OCI-LY1 (cell line): ENCODE data around the gene MAMDC2.
"Not testable (repeated sequence)": the region's sequence is repeated elsewhere in the genome, so short reads cannot be mapped to it uniquely, and the experiment has no call there.

ENCODE experiments used
- H2AFZ ChIP-seq: fragments of 200-600 bp; sonication (generic), shearing (Covaris generic); 2 replicates; pipeline ENCODE4 v1.6.0; 2014; ENCODE audit warnings: antibody characterized with exemption, mild to moderate bottlenecking, low read length
- H3F3A ChIP-seq: fragments of 200-600 bp; sonication (generic), shearing (Covaris generic); 2 replicates; pipeline ENCODE4 v1.6.0; 2014; ENCODE audit warnings: mild to moderate bottlenecking, antibody characterized with exemption, low read length, moderate library complexity; ENCODE audit not compliant: insufficient read depth
- H3K27ac ChIP-seq: fragments of 200-600 bp; sonication (generic); 2 replicates; pipeline ENCODE4 v1.5.1; 2014; ENCODE audit warnings: low read length, mixed run types, mild to moderate bottlenecking, low read depth; ENCODE audit not compliant: poor library complexity, severe bottlenecking
- H3K27me3 ChIP-seq: fragments of 200-600 bp; sonication (generic); 2 replicates; pipeline ENCODE4 v1.6.0; 2014; ENCODE audit warnings: antibody characterized with exemption, mild to moderate bottlenecking, low read length, moderate library complexity; ENCODE audit not compliant: insufficient read depth
- H3K36me3 ChIP-seq: fragments of 200-600 bp; sonication (generic); 2 replicates; pipeline ENCODE4 v1.6.1; 2014; ENCODE audit warnings: mild to moderate bottlenecking, antibody characterized with exemption, low read length, moderate library complexity, mixed read lengths; ENCODE audit not compliant: insufficient read depth
- H3K4me1 ChIP-seq: fragments of 200-600 bp; sonication (generic); 2 replicates; pipeline ENCODE4 v1.5.1; 2014; ENCODE audit warnings: mild to moderate bottlenecking, low read length, moderate library complexity; ENCODE audit not compliant: insufficient read depth, severe bottlenecking
- H3K4me2 ChIP-seq: fragments of 200-600 bp; sonication (generic), shearing (Covaris generic); 2 replicates; pipeline ENCODE4 v1.6.1; 2014; ENCODE audit warnings: low read length
- H3K4me3 ChIP-seq: fragments of 200-600 bp; sonication (generic); 2 replicates; pipeline ENCODE4 v1.5.1; 2014; ENCODE audit warnings: low read length, low read depth, mild to moderate bottlenecking, mixed read lengths; ENCODE audit not compliant: poor library complexity, severe bottlenecking
- H3K79me2 ChIP-seq: fragments of 200-600 bp; shearing (Covaris generic); 2 replicates; pipeline ENCODE4 v1.6.1; 2016; ENCODE audit warnings: mixed run types, low read length, mixed read lengths; ENCODE audit not compliant: insufficient read depth
- H3K9ac ChIP-seq: fragments of 200-600 bp; sonication (generic), shearing (Covaris generic); 2 replicates; pipeline ENCODE4 v1.6.1; 2014; ENCODE audit warnings: mild to moderate bottlenecking, low read length, mixed read lengths
- H3K9me2 ChIP-seq: fragments of 200-600 bp; sonication (generic), shearing (Covaris generic); 2 replicates; pipeline ENCODE4 v1.6.1; 2014; ENCODE audit warnings: low read depth, mild to moderate bottlenecking, low read length, mixed read lengths
- H3K9me3 ChIP-seq: fragments of 200-600 bp; shearing (Covaris generic); 2 replicates; pipeline ENCODE4 v1.6.1; 2014; ENCODE audit warnings: low read length, mixed read lengths
- H4K20me1 ChIP-seq: fragments of 200-600 bp; sonication (generic), shearing (Covaris generic); 2 replicates; pipeline ENCODE4 v1.6.0; 2016; ENCODE audit warnings: mild to moderate bottlenecking, low read length; ENCODE audit not compliant: insufficient read depth
- CTCF ChIP-seq: fragments of 200-600 bp; sonication (generic), shearing (Covaris generic); IDR thresholded peaks from 2 replicates; pipeline ENCODE4 v1.5.1; 2017; ENCODE audit warnings: mild to moderate bottlenecking, antibody characterized with exemption, low read length, moderate library complexity, mixed read lengths
- EZH2 ChIP-seq: fragments of 200-600 bp; sonication (generic), shearing (Covaris generic); IDR thresholded peaks from 2 replicates; pipeline ENCODE4 v1.8.0; 2017; ENCODE audit warnings: borderline replicate concordance, mixed run types, mild to moderate bottlenecking, antibody characterized with exemption, low read length, moderate library complexity, mixed read lengths

MAMDC2 gene

GRCh38 chr9:70036641-70037040 lies 7.0 kb upstream of the MAMDC2 start:
- Histone ChIP-seq H2AFZ (no peak overlapping the region), H3K27ac (no peak overlapping the region), H3K36me3 (no peaks in the 10 kb centered on the region), H3K9ac (no peak overlapping the region), H3K9me3 (no peaks in the 10 kb centered on the region), H3K9me2 (no peaks in the 10 kb centered on the region), H3K4me3 (no peak overlapping the region), H3K27me3 (no peaks in the 10 kb centered on the region), H4K20me1 (no peaks in the 10 kb centered on the region), H3F3A (no peaks in the 10 kb centered on the region), H3K4me1 (no peaks in the 10 kb centered on the region), H3K79me2 (no peaks in the 10 kb centered on the region), H3K4me2 (no peak overlapping the region)
- TF ChIP-seq EZH2 (no peak), CTCF (no peak)

DNA sequence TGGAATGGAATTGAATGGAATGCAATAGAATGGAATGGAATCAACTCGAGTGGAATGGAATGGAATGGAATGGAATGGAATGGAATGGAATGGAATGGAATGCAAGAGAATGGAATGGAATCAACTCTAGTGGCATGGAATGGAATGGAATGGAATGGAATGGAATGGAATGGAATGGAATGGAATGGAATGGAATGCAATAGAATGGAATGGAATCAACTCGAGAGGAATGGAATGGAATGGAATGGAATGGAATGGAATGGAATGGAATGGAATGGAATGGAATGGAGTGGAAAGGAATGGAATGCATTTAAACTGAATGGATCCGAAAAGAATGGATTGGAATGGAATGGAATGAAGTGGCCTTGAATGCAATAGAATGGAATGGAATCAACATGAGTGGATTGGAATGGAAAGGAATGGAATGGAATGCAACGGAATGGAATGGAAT lies 5.5 kb upstream of the MAMDC2 start:
- H3K4me3 ChIP-seq, H3K27me3 ChIP-seq, H4K20me1 ChIP-seq, H3K9ac ChIP-seq, H2AFZ ChIP-seq, H3K9me2 ChIP-seq, H3K36me3 ChIP-seq, H3K4me1 ChIP-seq, H3K79me2 ChIP-seq, H3F3A ChIP-seq, H3K9me3 ChIP-seq, H3K4me2 ChIP-seq, H3K27ac ChIP-seq: not testable (repeated sequence)

DNA sequence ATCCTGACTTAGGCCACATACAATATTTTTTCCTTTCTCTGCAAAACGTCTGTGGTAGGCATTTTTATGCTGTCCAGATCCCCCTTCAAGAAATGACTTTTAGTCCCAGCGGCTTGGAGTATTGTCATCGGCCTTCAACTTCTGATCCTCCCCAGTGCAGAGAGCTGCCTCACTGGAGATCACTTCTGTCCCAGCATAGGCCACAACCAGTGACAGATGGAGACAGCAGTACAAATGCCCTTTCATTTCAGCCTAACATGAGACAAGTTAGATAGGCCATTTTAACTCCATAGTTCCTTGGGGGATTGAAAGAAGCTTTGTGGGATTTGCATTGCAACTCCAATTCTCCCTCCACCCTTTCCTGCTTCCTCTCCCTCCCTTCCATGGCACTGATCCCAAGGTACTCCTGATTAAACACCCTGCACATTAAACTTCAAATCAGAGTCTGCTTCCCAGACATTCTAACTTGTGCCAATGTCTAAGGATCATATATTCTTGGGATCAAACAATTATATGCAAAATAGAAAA lies 3.2 kb upstream of the MAMDC2 start:
- no peaks in the 10 kb centered on the region for H3K36me3 ChIP-seq
- no peak overlapping the region for H3K4me3 ChIP-seq
- H3K4me1 ChIP-seq, result no peaks in the 10 kb centered on the region
- H3K27ac ChIP-seq, result no peak overlapping the region
- no peaks in the 10 kb centered on the region for H3K27me3 ChIP-seq
- no peaks in the 10 kb centered on the region for H3F3A ChIP-seq
- no peaks in the 10 kb centered on the region for H3K9me3 ChIP-seq
- H2AFZ ChIP-seq, result no peak overlapping the region
- no peak for TF ChIP-seq EZH2
- TF ChIP-seq CTCF, result no peak
- no peak overlapping the region for H3K4me2 ChIP-seq
- H3K79me2 ChIP-seq, result no peaks in the 10 kb centered on the region
- no peak overlapping the region for H3K9ac ChIP-seq
- no peaks in the 10 kb centered on the region for H4K20me1 ChIP-seq
- H3K9me2 ChIP-seq, result no peaks in the 10 kb centered on the region

DNA sequence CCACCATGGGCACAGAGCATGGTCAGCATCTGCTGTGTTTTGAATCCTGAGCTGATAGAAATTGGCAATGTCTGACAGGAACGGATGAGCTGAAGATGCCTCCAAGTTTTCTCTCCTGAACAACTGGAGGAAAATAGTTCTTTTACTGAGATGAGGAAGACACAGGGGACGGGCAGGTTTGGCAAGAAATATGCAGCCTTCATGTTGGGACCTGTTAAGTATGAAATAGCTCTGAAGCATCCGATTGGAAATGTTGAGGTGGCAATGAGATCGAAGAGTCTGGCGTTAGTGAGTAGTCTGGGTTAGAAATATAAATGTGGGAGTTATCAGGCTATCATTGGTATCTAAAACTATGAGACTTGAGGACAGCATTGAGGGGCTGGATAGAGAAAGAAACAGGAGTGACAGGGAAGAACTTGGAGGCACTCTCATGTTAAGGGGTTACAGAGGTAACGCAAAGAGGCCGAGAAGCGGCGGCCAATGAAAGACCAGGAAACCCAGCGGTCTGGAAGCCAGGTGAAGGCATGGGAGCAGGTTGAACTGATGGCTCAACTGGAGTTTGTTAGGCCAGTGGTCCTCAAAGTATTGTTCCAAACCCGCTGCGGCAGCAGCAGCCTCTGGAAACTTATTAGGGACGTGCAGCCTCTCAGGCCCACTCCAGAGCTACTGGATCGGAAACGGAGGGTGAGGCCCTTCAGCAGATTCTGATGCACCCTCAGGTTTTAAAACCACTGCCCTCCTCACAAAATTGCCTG lies 1.0 kb upstream of the MAMDC2 start:
- H3K4me1 ChIP-seq, result no peaks in the 10 kb centered on the region
- no peak overlapping the region for H2AFZ ChIP-seq
- H3K4me3 ChIP-seq, result no peak overlapping the region
- H4K20me1 ChIP-seq, result no peaks in the 10 kb centered on the region
- no peaks in the 10 kb centered on the region for H3K9me3 ChIP-seq
- no peak overlapping the region for H3K4me2 ChIP-seq
- H3F3A ChIP-seq, result no peaks in the 10 kb centered on the region
- H3K9me2 ChIP-seq, result no peaks in the 10 kb centered on the region
- no peaks in the 10 kb centered on the region for H3K79me2 ChIP-seq
- H3K27me3 ChIP-seq, result no peaks in the 10 kb centered on the region
- no peak overlapping the region for H3K27ac ChIP-seq
- no peak overlapping the region for H3K9ac ChIP-seq
- H3K36me3 ChIP-seq, result no peaks in the 10 kb centered on the region
- TF ChIP-seq EZH2, result no peak
- no peak for TF ChIP-seq CTCF
